ENCODE measurements around the gene PTPN14. TPM values are rescaled to one million over a fixed set of nuclear protein-coding genes. Genes with fewer than 3 reads are reported as not detected.

The PTPN14 gene
- total RNA-seq, 6 experiments from 2014 or later, result 1.6 to 4.6 (median 2.1) TPM

DNA sequence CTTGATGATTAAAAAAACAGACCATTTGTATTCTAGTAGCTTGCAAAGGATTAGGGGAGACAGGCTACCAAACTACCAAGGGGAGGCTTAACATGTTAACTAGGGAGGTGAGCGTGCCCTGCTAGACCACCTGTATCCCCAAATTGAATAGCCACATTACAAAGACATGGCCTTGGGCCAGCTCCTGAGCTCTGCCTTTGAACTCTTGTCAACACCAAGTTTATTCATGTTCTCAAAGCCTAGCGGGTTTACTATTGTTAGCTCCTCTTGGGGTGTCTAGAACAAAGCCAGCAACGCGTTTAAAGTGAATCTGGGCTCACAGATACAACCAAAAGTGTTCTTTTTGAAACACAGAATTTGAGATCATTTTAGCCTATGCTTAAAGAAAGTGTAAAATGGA, 234.1 kb downstream of the PTPN14 start:
- WGBS (ENCODE audit: insufficient coverage, low coverage, low lambda C conversion rate, missing lambda C conversion rate), result 68% methylated on average over 4 of the region's 4 CpGs
- no peaks in the 10 kb centered on the region for H3K36me3 ChIP-seq
- intact Hi-C loops (cut with DNase I), result no loop called here
- H3K27me3 ChIP-seq, result no peaks in the 10 kb centered on the region
- no peak overlapping the region for H3K4me3 ChIP-seq
- TF ChIP-seq POLR2A (IDR thresholded peaks at IDR 0.05), result no peak
- TF ChIP-seq, protein P1, sequence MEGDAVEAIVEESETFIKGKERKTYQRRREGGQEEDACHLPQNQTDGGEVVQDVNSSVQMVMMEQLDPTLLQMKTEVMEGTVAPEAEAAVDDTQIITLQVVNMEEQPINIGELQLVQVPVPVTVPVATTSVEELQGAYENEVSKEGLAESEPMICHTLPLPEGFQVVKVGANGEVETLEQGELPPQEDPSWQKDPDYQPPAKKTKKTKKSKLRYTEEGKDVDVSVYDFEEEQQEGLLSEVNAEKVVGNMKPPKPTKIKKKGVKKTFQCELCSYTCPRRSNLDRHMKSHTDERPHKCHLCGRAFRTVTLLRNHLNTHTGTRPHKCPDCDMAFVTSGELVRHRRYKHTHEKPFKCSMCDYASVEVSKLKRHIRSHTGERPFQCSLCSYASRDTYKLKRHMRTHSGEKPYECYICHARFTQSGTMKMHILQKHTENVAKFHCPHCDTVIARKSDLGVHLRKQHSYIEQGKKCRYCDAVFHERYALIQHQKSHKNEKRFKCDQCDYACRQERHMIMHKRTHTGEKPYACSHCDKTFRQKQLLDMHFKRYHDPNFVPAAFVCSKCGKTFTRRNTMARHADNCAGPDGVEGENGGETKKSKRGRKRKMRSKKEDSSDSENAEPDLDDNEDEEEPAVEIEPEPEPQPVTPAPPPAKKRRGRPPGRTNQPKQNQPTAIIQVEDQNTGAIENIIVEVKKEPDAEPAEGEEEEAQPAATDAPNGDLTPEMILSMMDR (IDR thresholded peaks at IDR 0.05), result no peak
- ATAC-seq (no peak), DNase-seq (no peak)
- H3K27ac ChIP-seq, result peak overlapping the region in 1 of 3 donors; percentile 78
- no peaks in the 10 kb centered on the region for H3K9me3 ChIP-seq
- H3K4me1 ChIP-seq, result peaks cover 0 to 33% (median 8%) of the 10 kb centered on the region in 4 donors

DNA sequence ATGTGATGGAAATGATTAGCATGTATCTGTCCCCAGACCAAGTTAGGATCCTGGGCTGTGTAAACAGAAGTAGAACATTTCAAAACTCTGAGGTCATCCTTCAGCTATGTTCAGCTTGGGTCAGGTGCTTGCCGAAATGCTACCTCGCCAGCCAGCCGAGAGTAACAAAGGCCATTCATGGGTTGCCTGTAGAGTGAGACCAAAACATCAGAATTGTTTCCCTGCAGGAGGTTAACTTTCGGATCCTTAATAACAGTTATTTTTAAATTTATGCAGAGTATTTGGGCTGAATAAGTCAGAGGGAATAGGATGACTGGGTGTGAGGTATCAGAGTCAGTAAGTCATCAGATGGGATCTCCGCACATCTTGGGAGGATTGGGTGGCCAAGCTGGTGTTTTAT, 234.8 kb downstream of the PTPN14 start:
- no peaks in the 10 kb centered on the region for H3K9me3 ChIP-seq
- intact Hi-C loops (cut with DNase I), result no loop called here
- TF ChIP-seq POLR2A (IDR thresholded peaks at IDR 0.05), result no peak
- TF ChIP-seq, protein P1 (IDR thresholded peaks at IDR 0.05), result no peak
- WGBS (ENCODE audit: insufficient coverage, low coverage, low lambda C conversion rate, missing lambda C conversion rate), result 48% methylated on average over 5 of the region's 5 CpGs
- H3K27ac ChIP-seq, result peak overlapping the region in 2 of 3 donors; percentile 64 to 78
- H3K4me3 ChIP-seq, result no peak overlapping the region
- ATAC-seq (peak; percentile 79 to 88 (median 86)), DNase-seq (peak; percentile 64 to 81 (median 79))
- no peaks in the 10 kb centered on the region for H3K36me3 ChIP-seq
- H3K27me3 ChIP-seq, result no peaks in the 10 kb centered on the region
- peaks cover 0 to 33% (median 8%) of the 10 kb centered on the region in 4 donors for H3K4me1 ChIP-seq

GRCh38 chr1:214314178-214314843, 237.1 kb downstream of the PTPN14 start:
- H3K4me1 ChIP-seq, result peaks cover 0 to 29% (median 8%) of the 10 kb centered on the region in 4 donors
- TF ChIP-seq, protein P1 (IDR thresholded peaks at IDR 0.05), result no peak
- no peak for TF ChIP-seq POLR2A (IDR thresholded peaks at IDR 0.05)
- H3K27me3 ChIP-seq, result no peaks in the 10 kb centered on the region
- H3K36me3 ChIP-seq, result no peaks in the 10 kb centered on the region
- DNase-seq (no peak), ATAC-seq (no peak)
- intact Hi-C loops (cut with DNase I), result no loop called here
- no peak overlapping the region for H3K27ac ChIP-seq
- 49% methylated on average over 5 of the region's 5 CpGs for WGBS (ENCODE audit: insufficient coverage, low coverage, low lambda C conversion rate, missing lambda C conversion rate)
- no peaks in the 10 kb centered on the region for H3K9me3 ChIP-seq
- no peak overlapping the region for H3K4me3 ChIP-seq

- DNase-seq (peak; percentile 66 to 92 (median 79)), ATAC-seq (peak; percentile 80 to 89 (median 86))
- Histone ChIP-seq H3K4me3 (no peak overlapping the region), H3K27me3 (no peaks in the 10 kb centered on the region), H3K27ac (peak overlapping the region; percentile 35 to 77 (median 74)), H3K36me3 (no peaks in the 10 kb centered on the region), H3K9me3 (no peaks in the 10 kb centered on the region), H3K4me1 (peaks cover 0 to 29% (median 8%) of the 10 kb centered on the region in 4 donors)
- peak; percentile 37 for TF ChIP-seq POLR2A (IDR thresholded peaks at IDR 0.05)
- TF ChIP-seq, protein P1 (IDR thresholded peaks at IDR 0.05), result no peak
- whole genome bisulfite sequencing (ENCODE audit: insufficient coverage, low coverage, low lambda C conversion rate, missing lambda C conversion rate), result 56% methylated on average over 10 of the region's 10 CpGs
- intact Hi-C loops (cut with DNase I), result no loop called here
Measured at GRCh38 chr1:214312530-214313051, 238.8 kb downstream of the PTPN14 start.
